NCI-H2107 (cell line): ENCODE data around the gene SLC35A3.
"Not testable (repeated sequence)": the region's sequence is repeated elsewhere in the genome, so short reads cannot be mapped to it uniquely, and the experiment has no call there.

Source experiments
- DNase-seq: peaks from one replicate; lab custom pipeline; 2025; lab: John Stamatoyannopoulos, UW

SLC35A3 gene

GRCh38 chr1:99969729-99970621 lies at the start of gene SLC35A3:
Gene SLC35A3 (plus strand): TSS chr1:99969996. CDS start chr1:99993555, 23,559 bp downstream.
- DNase-seq, result peak; percentile 92

GRCh38 chr1:99934801-99935200 lies 35.0 kb upstream of the SLC35A3 start:
- no peak for DNase-seq

- no peak for DNase-seq
Measured at GRCh38 chr1:99935534-99935933, 34.3 kb upstream of the SLC35A3 start.

- no peak for DNase-seq
Measured at GRCh38 chr1:99936071-99936470, 33.7 kb upstream of the SLC35A3 start.

- no peak for DNase-seq
Measured at GRCh38 chr1:99942723-99943122, 27.1 kb upstream of the SLC35A3 start.

GRCh38 chr1:99943223-99943794 lies 26.5 kb upstream of the SLC35A3 start:
- DNase-seq, result peak; percentile 60

GRCh38 chr1:99944192-99944591 lies 25.6 kb upstream of the SLC35A3 start:
- DNase-seq, result no peak

- no peak for DNase-seq
Measured at GRCh38 chr1:99945174-99945573, 24.6 kb upstream of the SLC35A3 start.

GRCh38 chr1:99950486-99950885 lies 19.3 kb upstream of the SLC35A3 start:
- DNase-seq, result no peak

- no peak for DNase-seq
Measured at GRCh38 chr1:99952522-99952921, 17.3 kb upstream of the SLC35A3 start.

GRCh38 chr1:99955375-99955774 lies 14.4 kb upstream of the SLC35A3 start:
- DNase-seq, result no peak

- no peak for DNase-seq
Measured at GRCh38 chr1:99956755-99957154, 13.0 kb upstream of the SLC35A3 start.

GRCh38 chr1:99957818-99958217 lies 12.0 kb upstream of the SLC35A3 start:
- no peak for DNase-seq

- not testable (repeated sequence) for DNase-seq
Measured at GRCh38 chr1:99959189-99959705, 10.5 kb upstream of the SLC35A3 start.

GRCh38 chr1:99960260-99960659 lies 9.5 kb upstream of the SLC35A3 start:
- DNase-seq, result not testable (repeated sequence)

GRCh38 chr1:99963041-99963795 lies 6.6 kb upstream of the SLC35A3 start:
- DNase-seq, result no peak

- DNase-seq, result no peak
Measured at GRCh38 chr1:99964806-99965205, 5.0 kb upstream of the SLC35A3 start.

GRCh38 chr1:99965646-99966375 lies 4.0 kb upstream of the SLC35A3 start:
- no peak for DNase-seq

- DNase-seq, result no peak
Measured at GRCh38 chr1:99968214-99968613, 1.6 kb upstream of the SLC35A3 start.

GRCh38 chr1:99969260-99969728 lies 502 bp upstream of the SLC35A3 start:
- no peak for DNase-seq

GRCh38 chr1:99970713-99971255 lies 988 bp downstream of the SLC35A3 start:
- no peak for DNase-seq
